ENCODE data around the gene MAPK10. TPM values are rescaled to one million over a fixed set of nuclear protein-coding genes. Genes with fewer than 3 reads are reported as not detected.

MAPK10 gene
- total RNA-seq, 1 experiment from 2014 or later, result 5.2 TPM

DNA sequence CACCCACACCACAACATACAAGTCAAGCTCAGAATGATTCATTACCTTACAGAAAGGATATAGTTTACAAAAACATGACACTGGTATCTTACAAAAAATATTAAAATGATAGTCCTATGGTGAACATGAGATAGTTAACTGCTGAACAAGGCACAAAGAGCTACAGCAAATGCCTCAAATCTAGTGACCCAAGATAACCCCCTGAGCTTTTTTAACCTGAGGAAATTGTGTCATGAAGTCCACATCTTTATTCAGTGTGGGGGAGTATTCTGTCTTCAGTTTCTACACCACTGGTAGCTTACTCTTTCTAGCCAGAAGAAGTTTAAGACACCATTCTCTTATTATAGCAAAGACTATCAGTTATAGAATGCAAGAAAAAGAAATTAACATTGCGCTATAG is 218.7 kb downstream of the MAPK10 start:
- ChIA-PET POLR2A (no interaction called here), CTCF (interaction anchor here (1.5 kb wide), 1 partner anchor 82 kb away, joined by 3 read pairs; no protein-coding TSS in a partner anchor)
- Mint-ChIP-seq H3K4me1 (peaks cover 6% of the 10 kb centered on the region), H3K9me3 (peaks cover 13% of the 10 kb centered on the region; the same call in 1 of the 2 replicates), H3K27ac (no peak overlapping the region), H3K36me3 (no peaks in the 10 kb centered on the region), H3K27me3 (ENCODE audit: low read depth) (no peaks in the 10 kb centered on the region), H3K4me3 (no peak overlapping the region)
- no peak for DNase-seq (ENCODE audit: low spot score)
- no peak for TF ChIP-seq CREB1 (CRISPR knock-in tag; IDR thresholded peaks at IDR 0.05)
- TF ChIP-seq, protein P1, sequence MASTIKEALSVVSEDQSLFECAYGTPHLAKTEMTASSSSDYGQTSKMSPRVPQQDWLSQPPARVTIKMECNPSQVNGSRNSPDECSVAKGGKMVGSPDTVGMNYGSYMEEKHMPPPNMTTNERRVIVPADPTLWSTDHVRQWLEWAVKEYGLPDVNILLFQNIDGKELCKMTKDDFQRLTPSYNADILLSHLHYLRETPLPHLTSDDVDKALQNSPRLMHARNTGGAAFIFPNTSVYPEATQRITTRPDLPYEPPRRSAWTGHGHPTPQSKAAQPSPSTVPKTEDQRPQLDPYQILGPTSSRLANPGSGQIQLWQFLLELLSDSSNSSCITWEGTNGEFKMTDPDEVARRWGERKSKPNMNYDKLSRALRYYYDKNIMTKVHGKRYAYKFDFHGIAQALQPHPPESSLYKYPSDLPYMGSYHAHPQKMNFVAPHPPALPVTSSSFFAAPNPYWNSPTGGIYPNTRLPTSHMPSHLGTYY (CRISPR knock-in tag; IDR thresholded peaks at IDR 0.05), result no peak
- TF ChIP-seq, protein P2, sequence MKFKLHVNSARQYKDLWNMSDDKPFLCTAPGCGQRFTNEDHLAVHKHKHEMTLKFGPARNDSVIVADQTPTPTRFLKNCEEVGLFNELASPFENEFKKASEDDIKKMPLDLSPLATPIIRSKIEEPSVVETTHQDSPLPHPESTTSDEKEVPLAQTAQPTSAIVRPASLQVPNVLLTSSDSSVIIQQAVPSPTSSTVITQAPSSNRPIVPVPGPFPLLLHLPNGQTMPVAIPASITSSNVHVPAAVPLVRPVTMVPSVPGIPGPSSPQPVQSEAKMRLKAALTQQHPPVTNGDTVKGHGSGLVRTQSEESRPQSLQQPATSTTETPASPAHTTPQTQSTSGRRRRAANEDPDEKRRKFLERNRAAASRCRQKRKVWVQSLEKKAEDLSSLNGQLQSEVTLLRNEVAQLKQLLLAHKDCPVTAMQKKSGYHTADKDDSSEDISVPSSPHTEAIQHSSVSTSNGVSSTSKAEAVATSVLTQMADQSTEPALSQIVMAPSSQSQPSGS (CRISPR knock-in tag; IDR thresholded peaks at IDR 0.05; ENCODE audit: borderline replicate concordance, low read depth), result no peak
- ATAC-seq, result no peak

DNA sequence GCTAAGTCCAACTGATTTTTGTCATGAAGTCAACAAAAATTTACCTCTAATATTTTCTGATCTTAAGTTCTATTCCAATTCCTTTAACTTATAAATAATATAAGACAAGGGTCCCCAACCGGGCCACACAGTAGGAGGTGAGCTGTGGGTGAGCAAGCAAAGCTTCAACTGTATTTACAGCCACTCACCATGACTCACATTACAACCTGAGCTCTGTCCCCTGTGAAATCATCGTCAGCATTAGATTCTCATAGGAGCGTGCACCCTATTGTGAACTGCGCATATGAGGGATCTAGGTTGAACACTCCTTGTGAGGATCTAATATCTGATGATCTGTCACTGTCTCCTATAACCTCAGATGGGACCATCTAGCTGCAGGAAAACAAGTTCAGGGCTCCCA is 227.4 kb downstream of the MAPK10 start:
- Mint-ChIP-seq H3K27me3 (ENCODE audit: low read depth) (no peaks in the 10 kb centered on the region), H3K4me3 (no peak overlapping the region), H3K4me1 (peaks cover 8% of the 10 kb centered on the region), H3K36me3 (0 out of 2 replicates have a peak, but pooled peaks cover 2% of the 10 kb centered on the region), H3K27ac (no peak overlapping the region), H3K9me3 (peaks cover 13% of the 10 kb centered on the region; the same call in 1 of the 2 replicates)
- ChIA-PET POLR2A (no interaction called here), CTCF (no interaction called here)
- TF ChIP-seq NR1H2 (CRISPR knock-in tag; IDR thresholded peaks at IDR 0.05), result no peak
- no peak for TF ChIP-seq HMGA2 (CRISPR knock-in tag; IDR thresholded peaks at IDR 0.05)
- no peak for TF ChIP-seq CREB1 (CRISPR knock-in tag; IDR thresholded peaks at IDR 0.05)
- no peak for TF ChIP-seq GRHL2 (CRISPR knock-in tag; IDR thresholded peaks at IDR 0.05; ENCODE audit: insufficient replicate concordance, severe bottlenecking)
- TF ChIP-seq, protein P3, sequence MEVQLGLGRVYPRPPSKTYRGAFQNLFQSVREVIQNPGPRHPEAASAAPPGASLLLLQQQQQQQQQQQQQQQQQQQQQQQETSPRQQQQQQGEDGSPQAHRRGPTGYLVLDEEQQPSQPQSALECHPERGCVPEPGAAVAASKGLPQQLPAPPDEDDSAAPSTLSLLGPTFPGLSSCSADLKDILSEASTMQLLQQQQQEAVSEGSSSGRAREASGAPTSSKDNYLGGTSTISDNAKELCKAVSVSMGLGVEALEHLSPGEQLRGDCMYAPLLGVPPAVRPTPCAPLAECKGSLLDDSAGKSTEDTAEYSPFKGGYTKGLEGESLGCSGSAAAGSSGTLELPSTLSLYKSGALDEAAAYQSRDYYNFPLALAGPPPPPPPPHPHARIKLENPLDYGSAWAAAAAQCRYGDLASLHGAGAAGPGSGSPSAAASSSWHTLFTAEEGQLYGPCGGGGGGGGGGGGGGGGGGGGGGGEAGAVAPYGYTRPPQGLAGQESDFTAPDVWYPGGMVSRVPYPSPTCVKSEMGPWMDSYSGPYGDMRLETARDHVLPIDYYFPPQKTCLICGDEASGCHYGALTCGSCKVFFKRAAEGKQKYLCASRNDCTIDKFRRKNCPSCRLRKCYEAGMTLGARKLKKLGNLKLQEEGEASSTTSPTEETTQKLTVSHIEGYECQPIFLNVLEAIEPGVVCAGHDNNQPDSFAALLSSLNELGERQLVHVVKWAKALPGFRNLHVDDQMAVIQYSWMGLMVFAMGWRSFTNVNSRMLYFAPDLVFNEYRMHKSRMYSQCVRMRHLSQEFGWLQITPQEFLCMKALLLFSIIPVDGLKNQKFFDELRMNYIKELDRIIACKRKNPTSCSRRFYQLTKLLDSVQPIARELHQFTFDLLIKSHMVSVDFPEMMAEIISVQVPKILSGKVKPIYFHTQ (CRISPR knock-in tag; IDR thresholded peaks at IDR 0.05), result no peak
- TF ChIP-seq CREM (CRISPR knock-in tag; IDR thresholded peaks at IDR 0.05), result no peak
- no peak for TF ChIP-seq TCF7 (CRISPR knock-in tag; IDR thresholded peaks at IDR 0.05; ENCODE audit: low read depth)
- no peak for DNase-seq (ENCODE audit: low spot score)
- ATAC-seq, result no peak

DNA sequence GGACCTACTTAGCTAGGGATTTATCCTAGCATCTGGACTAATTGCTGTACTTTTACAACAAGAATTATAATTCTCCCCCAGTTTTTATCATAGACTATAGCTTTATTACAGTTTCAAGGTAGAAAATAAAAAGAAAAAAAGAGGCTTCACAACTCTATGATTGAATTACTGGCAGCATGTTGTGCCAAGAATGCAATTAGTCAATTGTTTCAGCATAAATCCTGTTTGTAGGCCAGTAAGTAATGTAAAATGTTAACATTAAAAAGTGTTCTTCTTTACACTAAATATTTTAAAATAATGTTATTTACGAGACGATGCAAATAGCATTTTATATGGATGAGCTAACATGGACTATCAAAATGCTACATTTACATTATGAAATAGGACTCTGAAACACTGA is 228.4 kb downstream of the MAPK10 start:
- Mint-ChIP-seq H3K4me3 (no peak overlapping the region), H3K9me3 (peaks cover 8% of the 10 kb centered on the region; the same call in 1 of the 2 replicates)
- CTCF ChIA-PET, result no interaction called here

DNA sequence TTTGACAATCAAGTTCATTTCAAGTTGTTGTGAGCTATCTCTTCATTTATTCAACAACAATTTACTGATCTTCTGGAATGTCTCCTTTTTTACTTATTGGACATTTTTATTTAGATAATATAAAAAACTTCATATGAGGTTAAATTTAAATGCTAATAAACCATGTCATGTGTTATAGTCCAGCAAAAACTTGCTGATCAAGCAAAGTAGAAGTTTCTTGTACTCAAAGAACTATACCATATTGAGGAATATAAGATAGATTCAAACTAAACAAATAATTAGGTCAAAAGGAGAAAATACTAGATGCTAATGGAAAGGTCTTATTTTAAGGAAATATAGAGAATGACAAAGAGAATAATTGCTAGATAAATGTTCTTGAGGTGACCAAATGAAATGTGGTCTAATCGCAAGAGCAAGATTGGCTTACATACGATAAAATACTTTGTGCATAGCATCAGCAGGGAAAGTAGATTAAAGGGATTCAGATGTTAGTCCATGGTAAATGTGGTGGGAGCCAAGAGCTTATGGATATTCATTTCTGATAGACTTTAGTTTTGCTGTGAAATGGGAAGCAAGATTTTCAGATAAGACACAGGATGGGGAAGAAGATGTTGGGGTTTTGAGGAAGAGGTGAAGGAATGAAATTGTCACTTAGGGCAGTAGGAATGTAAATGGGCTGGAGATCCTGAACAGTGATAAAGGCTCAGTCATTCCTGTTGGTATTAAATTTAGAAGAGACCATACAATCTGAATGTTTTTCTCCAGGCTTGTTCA is 229.5 kb downstream of the MAPK10 start:
- no peaks in the 10 kb centered on the region for H3K9me3 Mint-ChIP-seq
- ATAC-seq, result no peak
- no peaks in the 10 kb centered on the region for H3K27me3 Mint-ChIP-seq (ENCODE audit: low read depth)
- no peak overlapping the region for H3K4me3 Mint-ChIP-seq
- CTCF ChIA-PET, result no interaction called here
- peaks cover 7% of the 10 kb centered on the region for H3K4me1 Mint-ChIP-seq
- POLR2A ChIA-PET, result no interaction called here
- no peak overlapping the region for H3K27ac Mint-ChIP-seq
- H3K36me3 Mint-ChIP-seq, result no peaks in the 10 kb centered on the region
- no peak for DNase-seq (ENCODE audit: low spot score)
- no peak for TF ChIP-seq CREB1 (CRISPR knock-in tag; IDR thresholded peaks at IDR 0.05)
- no peak for TF ChIP-seq PRRX2 (CRISPR knock-in tag; IDR thresholded peaks at IDR 0.05)
- TF ChIP-seq, protein P4, sequence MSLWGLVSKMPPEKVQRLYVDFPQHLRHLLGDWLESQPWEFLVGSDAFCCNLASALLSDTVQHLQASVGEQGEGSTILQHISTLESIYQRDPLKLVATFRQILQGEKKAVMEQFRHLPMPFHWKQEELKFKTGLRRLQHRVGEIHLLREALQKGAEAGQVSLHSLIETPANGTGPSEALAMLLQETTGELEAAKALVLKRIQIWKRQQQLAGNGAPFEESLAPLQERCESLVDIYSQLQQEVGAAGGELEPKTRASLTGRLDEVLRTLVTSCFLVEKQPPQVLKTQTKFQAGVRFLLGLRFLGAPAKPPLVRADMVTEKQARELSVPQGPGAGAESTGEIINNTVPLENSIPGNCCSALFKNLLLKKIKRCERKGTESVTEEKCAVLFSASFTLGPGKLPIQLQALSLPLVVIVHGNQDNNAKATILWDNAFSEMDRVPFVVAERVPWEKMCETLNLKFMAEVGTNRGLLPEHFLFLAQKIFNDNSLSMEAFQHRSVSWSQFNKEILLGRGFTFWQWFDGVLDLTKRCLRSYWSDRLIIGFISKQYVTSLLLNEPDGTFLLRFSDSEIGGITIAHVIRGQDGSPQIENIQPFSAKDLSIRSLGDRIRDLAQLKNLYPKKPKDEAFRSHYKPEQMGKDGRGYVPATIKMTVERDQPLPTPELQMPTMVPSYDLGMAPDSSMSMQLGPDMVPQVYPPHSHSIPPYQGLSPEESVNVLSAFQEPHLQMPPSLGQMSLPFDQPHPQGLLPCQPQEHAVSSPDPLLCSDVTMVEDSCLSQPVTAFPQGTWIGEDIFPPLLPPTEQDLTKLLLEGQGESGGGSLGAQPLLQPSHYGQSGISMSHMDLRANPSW (CRISPR knock-in tag; conservative IDR thresholded peaks at IDR 0.05; ENCODE audit: low read depth), result no peak
- TF ChIP-seq ZNF219 (CRISPR knock-in tag; IDR thresholded peaks at IDR 0.05; ENCODE audit: borderline replicate concordance), result no peak
- no peak for TF ChIP-seq TEAD4 (CRISPR knock-in tag; IDR thresholded peaks at IDR 0.05)
- no peak for TF ChIP-seq GRHL2 (CRISPR knock-in tag; IDR thresholded peaks at IDR 0.05; ENCODE audit: insufficient replicate concordance, severe bottlenecking)
- no peak for TF ChIP-seq GTF2I (CRISPR knock-in tag; conservative IDR thresholded peaks at IDR 0.05)
- TF ChIP-seq, protein P5, sequence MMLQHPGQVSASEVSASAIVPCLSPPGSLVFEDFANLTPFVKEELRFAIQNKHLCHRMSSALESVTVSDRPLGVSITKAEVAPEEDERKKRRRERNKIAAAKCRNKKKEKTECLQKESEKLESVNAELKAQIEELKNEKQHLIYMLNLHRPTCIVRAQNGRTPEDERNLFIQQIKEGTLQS (CRISPR knock-in tag; conservative IDR thresholded peaks at IDR 0.05), result no peak
- TF ChIP-seq, protein P6, sequence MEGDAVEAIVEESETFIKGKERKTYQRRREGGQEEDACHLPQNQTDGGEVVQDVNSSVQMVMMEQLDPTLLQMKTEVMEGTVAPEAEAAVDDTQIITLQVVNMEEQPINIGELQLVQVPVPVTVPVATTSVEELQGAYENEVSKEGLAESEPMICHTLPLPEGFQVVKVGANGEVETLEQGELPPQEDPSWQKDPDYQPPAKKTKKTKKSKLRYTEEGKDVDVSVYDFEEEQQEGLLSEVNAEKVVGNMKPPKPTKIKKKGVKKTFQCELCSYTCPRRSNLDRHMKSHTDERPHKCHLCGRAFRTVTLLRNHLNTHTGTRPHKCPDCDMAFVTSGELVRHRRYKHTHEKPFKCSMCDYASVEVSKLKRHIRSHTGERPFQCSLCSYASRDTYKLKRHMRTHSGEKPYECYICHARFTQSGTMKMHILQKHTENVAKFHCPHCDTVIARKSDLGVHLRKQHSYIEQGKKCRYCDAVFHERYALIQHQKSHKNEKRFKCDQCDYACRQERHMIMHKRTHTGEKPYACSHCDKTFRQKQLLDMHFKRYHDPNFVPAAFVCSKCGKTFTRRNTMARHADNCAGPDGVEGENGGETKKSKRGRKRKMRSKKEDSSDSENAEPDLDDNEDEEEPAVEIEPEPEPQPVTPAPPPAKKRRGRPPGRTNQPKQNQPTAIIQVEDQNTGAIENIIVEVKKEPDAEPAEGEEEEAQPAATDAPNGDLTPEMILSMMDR (IDR thresholded peaks at IDR 0.05), result no peak

More for the DNA sequence above, 228.4 kb downstream of the MAPK10 start:
- H3K36me3 Mint-ChIP-seq, result 0 out of 2 replicates have a peak, but pooled peaks cover 2% of the 10 kb centered on the region
- no peak for ATAC-seq
- H3K4me1 Mint-ChIP-seq, result peaks cover 8% of the 10 kb centered on the region
- H3K27me3 Mint-ChIP-seq (ENCODE audit: low read depth), result no peaks in the 10 kb centered on the region
- POLR2A ChIA-PET, result no interaction called here
- no peak overlapping the region for H3K27ac Mint-ChIP-seq
- no peak for TF ChIP-seq HMGA2 (CRISPR knock-in tag; IDR thresholded peaks at IDR 0.05)
- DNase-seq (ENCODE audit: low spot score), result no peak

Measured in WTC11 (cell line).